Skin epidermis (tissue), 12 donors: ENCODE data around the gene PMEL.

Experiments used
- H3K27ac ChIP-seq, 21 experiments: fragments of 200-600 bp; sonication (generic) in 11 of 21; one replicate each; pipeline ENCODE4 v1.5.0; 2020; ENCODE audit warnings: mild to moderate bottlenecking in 3 of 21, inconsistent platforms in 2 of 21, moderate library complexity in 2 of 21
- H3K4me3 ChIP-seq, 7 experiments: fragments of 200-600 bp; sonication (generic) in 2 of 7; one replicate each; pipeline ENCODE4 v1.5.0; 2020; ENCODE audit warnings: inconsistent platforms in 2 of 7, mild to moderate bottlenecking in 2 of 7, moderate library complexity in 1 of 7

PMEL gene

GRCh38 chr12:55955800-55956508 is 9.9 kb downstream of the PMEL start:
- no peak overlapping the region for H3K4me3 ChIP-seq

GRCh38 chr12:55955344-55955743 is 10.5 kb downstream of the PMEL start:
- Histone ChIP-seq H3K27ac (peak overlapping the region in 9 of 21 experiments; percentile 13 to 70 (median 49)), H3K4me3 (no peak overlapping the region)

More at GRCh38 chr12:55955800-55956508, 9.9 kb downstream of the PMEL start:
- H3K27ac ChIP-seq, result peak overlapping the region in 11 of 21 experiments; percentile 13 to 70 (median 54)

GRCh38 chr12:55946553-55946952 is 19.3 kb downstream of the PMEL start:
- Histone ChIP-seq H3K4me3 (no peak overlapping the region), H3K27ac (no peak overlapping the region)

GRCh38 chr12:55942577-55943136 is 23.2 kb downstream of the PMEL start:
- H3K27ac ChIP-seq, result no peak overlapping the region

GRCh38 chr12:55942055-55942454 is 23.8 kb downstream of the PMEL start:
- Histone ChIP-seq H3K4me3 (no peak overlapping the region), H3K27ac (no peak overlapping the region)

More at GRCh38 chr12:55942577-55943136, 23.2 kb downstream of the PMEL start:
- no peak overlapping the region for H3K4me3 ChIP-seq

GRCh38 chr12:55940065-55940732 is 25.6 kb downstream of the PMEL start:
- Histone ChIP-seq H3K27ac (peak overlapping the region in 13 of 21 experiments; percentile 2 to 71 (median 47)), H3K4me3 (no peak overlapping the region)

- Histone ChIP-seq H3K4me3 (no peak overlapping the region), H3K27ac (peak overlapping the region in 9 of 21 experiments; percentile 9 to 71 (median 32))
Measured at GRCh38 chr12:55938826-55939501, 26.9 kb downstream of the PMEL start.

GRCh38 chr12:55937981-55938380 is 27.9 kb downstream of the PMEL start:
- Histone ChIP-seq H3K27ac (peak overlapping the region in 5 of 21 experiments; percentile 15 to 44 (median 30)), H3K4me3 (no peak overlapping the region)

- peak overlapping the region in 3 of 7 experiments; percentile 4 to 15 (median 5) for H3K4me3 ChIP-seq
- peak overlapping the region in 17 of 21 experiments; percentile 1 to 99 (median 51) for H3K27ac ChIP-seq
Measured at GRCh38 chr12:55935738-55936151, 30.1 kb downstream of the PMEL start.

- H3K4me3 ChIP-seq, result no peak overlapping the region
Measured at GRCh38 chr12:55934773-55935172, 31.1 kb downstream of the PMEL start.

GRCh38 chr12:55933799-55934742 is 31.8 kb downstream of the PMEL start:
- Histone ChIP-seq H3K4me3 (peak overlapping the region in 2 of 7 experiments; percentile 57 to 68), H3K27ac (peak overlapping the region in 16 of 21 experiments; percentile 29 to 99 (median 94))

More at GRCh38 chr12:55934773-55935172, 31.1 kb downstream of the PMEL start:
- H3K27ac ChIP-seq, result peak overlapping the region in 8 of 21 experiments; percentile 60 to 99 (median 70)

- peak overlapping the region in 19 of 21 experiments; percentile 83 to 99 (median 96) for H3K27ac ChIP-seq
Measured at GRCh38 chr12:55933169-55933798, 32.6 kb downstream of the PMEL start.

GRCh38 chr12:55932551-55932910 is 33.3 kb downstream of the PMEL start:
- peak overlapping the region; percentile 57 to 85 (median 71) for H3K4me3 ChIP-seq
- H3K27ac ChIP-seq, result peak overlapping the region; percentile 59 to 99 (median 95)

More at GRCh38 chr12:55933169-55933798, 32.6 kb downstream of the PMEL start:
- peak overlapping the region in 5 of 7 experiments; percentile 57 to 85 (median 71) for H3K4me3 ChIP-seq

GRCh38 chr12:55931780-55932550 is 33.9 kb downstream of the PMEL start:
- peak overlapping the region; percentile 59 to 99 (median 95) for H3K27ac ChIP-seq
- H3K4me3 ChIP-seq, result peak overlapping the region; percentile 57 to 85 (median 71)

GRCh38 chr12:55931317-55931779 is 34.5 kb downstream of the PMEL start:
- H3K27ac ChIP-seq, result peak overlapping the region; percentile 20 to 99 (median 95)

GRCh38 chr12:55930771-55931316 is 35.0 kb downstream of the PMEL start, which contains the start of gene DGKA:
DGKA (plus strand) TSS chr12:55931162; CDS start chr12:55936504, 5,342 bp downstream.
- Histone ChIP-seq H3K27ac (peak within 1 kb of the TSS; percentile 59 to 99 (median 95)), H3K4me3 (peak within 1 kb of the TSS; percentile 57 to 85 (median 71))

More at GRCh38 chr12:55931317-55931779, 34.5 kb downstream of the PMEL start:
- H3K4me3 ChIP-seq, result peak overlapping the region; percentile 57 to 85 (median 71)
